WTC11 (cell line): Measurements from ENCODE around the gene ERCC5.

ENCODE experiments used
- CTCF ChIP-seq: fragments of 200-600 bp; IDR thresholded peaks from 2 replicates; pipeline ENCODE4 v1.8.0; 2022; ENCODE audit warnings: antibody characterized with exemption
- SMAD3 ChIP-seq: sonication (generic); formaldehyde crosslinking; IDR thresholded peaks from 2 replicates; pipeline ENCODE4 v1.8.0; 2022; ENCODE audit warnings: missing genetic modification reagents, mild to moderate bottlenecking, borderline replicate concordance
- USF2 ChIP-seq: sonication (generic); formaldehyde crosslinking; IDR thresholded peaks from 2 replicates; pipeline ENCODE4 v1.8.1; 2023; ENCODE audit warnings: mild to moderate bottlenecking, missing genetic modification reagents, moderate library complexity
- ZNF138 ChIP-seq: sonication (generic); formaldehyde crosslinking; conservative IDR thresholded peaks from 2 replicates; pipeline ENCODE4 v1.8.1; 2022; ENCODE audit warnings: mild to moderate bottlenecking, moderate library complexity, missing genetic modification reagents
- ZNF263 ChIP-seq: sonication (generic); formaldehyde crosslinking; IDR thresholded peaks from 2 replicates; pipeline ENCODE4 v1.8.1; 2022; ENCODE audit warnings: low read depth, mild to moderate bottlenecking, moderate library complexity, missing genetic modification reagents
- TF ChIP-seq, protein P1 (sequence below): fragments of 250-450 bp; sonication (Bioruptor Pico); IDR thresholded peaks from 2 replicates; pipeline ENCODE4 v2.1.2; 2022; ENCODE audit warnings: mild to moderate bottlenecking, moderate library complexity
- TF ChIP-seq, protein P2 (sequence below): sonication (generic); formaldehyde crosslinking; conservative IDR thresholded peaks from 2 replicates; pipeline ENCODE4 v1.8.1; 2022; ENCODE audit warnings: mild to moderate bottlenecking, missing genetic modification reagents

DNA sequence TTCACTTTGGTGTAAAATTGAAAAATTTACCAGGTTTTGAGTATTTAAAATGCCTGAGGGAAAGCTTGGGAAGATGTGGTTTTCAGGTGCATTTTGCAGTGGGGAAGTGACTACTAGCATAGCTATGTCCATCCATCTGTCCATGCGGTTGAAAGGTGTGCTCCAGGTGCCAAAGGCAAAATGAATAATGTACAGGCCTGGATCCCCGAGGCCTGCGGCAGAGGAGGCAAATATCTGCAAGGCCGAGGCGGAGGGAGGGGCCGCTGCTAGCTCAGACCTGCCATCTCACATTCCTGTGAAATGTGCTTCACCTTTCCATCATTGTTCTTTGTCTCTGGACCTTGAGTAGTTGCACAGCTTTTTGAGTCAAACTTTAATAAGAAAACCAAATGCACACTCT lies 65.5 kb downstream of the ERCC5 start:
- TF ChIP-seq, protein P1, sequence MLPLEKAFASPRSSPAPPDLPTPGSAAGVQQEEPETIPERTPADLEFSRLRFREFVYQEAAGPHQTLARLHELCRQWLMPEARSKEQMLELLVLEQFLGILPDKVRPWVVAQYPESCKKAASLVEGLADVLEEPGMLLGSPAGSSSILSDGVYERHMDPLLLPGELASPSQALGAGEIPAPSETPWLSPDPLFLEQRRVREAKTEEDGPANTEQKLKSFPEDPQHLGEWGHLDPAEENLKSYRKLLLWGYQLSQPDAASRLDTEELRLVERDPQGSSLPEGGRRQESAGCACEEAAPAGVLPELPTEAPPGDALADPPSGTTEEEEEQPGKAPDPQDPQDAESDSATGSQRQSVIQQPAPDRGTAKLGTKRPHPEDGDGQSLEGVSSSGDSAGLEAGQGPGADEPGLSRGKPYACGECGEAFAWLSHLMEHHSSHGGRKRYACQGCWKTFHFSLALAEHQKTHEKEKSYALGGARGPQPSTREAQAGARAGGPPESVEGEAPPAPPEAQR = no peak
- TF ChIP-seq USF2 = no peak
- TF ChIP-seq ZNF263 (CRISPR knock-in tag) = no peak
- TF ChIP-seq, protein P2, sequence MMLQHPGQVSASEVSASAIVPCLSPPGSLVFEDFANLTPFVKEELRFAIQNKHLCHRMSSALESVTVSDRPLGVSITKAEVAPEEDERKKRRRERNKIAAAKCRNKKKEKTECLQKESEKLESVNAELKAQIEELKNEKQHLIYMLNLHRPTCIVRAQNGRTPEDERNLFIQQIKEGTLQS (CRISPR knock-in tag) = no peak
- no peak for TF ChIP-seq CTCF
- no peak for TF ChIP-seq SMAD3 (CRISPR knock-in tag)
- TF ChIP-seq ZNF138 (CRISPR knock-in tag) = no peak
